ENCODE results near the gene C5orf22.

- TF ChIP-seq CTCF (IDR thresholded peaks at IDR 0.05; ENCODE audit: low read depth, low read length) (no peak), EZH2phosphoT487 (IDR thresholded peaks at IDR 0.05; ENCODE audit: low read depth) (no peak)
These were observed 37.0 kb downstream of the C5orf22 start for GRCh38 chr5:31569068-31569467.

Data from OCI-LY3 (cell line).